ENCODE measurements around the gene COASY. TPM values are rescaled to one million over a fixed set of nuclear protein-coding genes. Genes with fewer than 3 reads are reported as not detected.

The COASY gene
- total RNA-seq, 2 experiments from 2014 or later, result 37.8 to 40.7 TPM

- no peak for ATAC-seq (ENCODE audit: poor library complexity)
- H3K27ac ChIP-seq (ENCODE audit: low read depth in 1 of 2, low read length in 2 of 2), result no peak overlapping the region
- H3K4me3 Mint-ChIP-seq, result no peak overlapping the region
These were observed 32.9 kb upstream of the COASY start for GRCh38 chr17:42529061-42529460.

DNA sequence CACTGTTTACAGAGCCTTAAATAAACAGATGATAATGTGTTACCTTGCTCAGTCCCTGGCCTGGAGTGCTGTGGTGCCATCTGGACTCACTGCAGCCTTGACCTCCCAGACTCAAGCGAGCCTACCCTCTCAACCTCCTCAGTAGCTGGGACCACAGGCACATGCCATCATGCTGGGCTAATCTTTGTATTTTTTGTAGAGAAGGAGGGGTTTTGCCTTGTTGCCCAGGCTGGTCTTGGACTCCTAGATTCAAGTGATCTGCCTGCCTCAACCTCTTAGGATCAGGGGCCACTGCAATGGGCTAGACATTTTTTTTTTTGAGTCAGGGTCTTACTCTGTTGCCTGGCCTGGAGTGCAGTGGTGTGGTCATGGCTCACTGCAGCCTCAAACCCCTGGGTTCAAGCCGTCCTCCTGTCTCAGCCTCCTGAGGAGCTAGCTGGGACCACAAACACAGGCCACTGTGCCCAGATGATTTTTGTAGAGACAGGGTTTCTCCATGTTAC is 30.9 kb upstream of the COASY start:
- Histone ChIP-seq H3K27me3 (ENCODE audit: control insufficient read depth in 1 of 2, insufficient read depth in 2 of 2, low read length in 2 of 2) (no peaks in the 10 kb centered on the region), H3K36me3 (ENCODE audit: insufficient read depth, low read length) (no peaks in the 10 kb centered on the region), H3K9me3 (ENCODE audit: control insufficient read depth in 1 of 2, insufficient read depth in 1 of 2, low read length in 2 of 2) (no peaks in the 10 kb centered on the region), H3K4me3 (ENCODE audit: low read length) (no peak overlapping the region), H3K4me1 (ENCODE audit: insufficient read depth, low read length) (peaks cover 54% of the 10 kb centered on the region), H3K27ac (ENCODE audit: low read depth in 1 of 2, low read length in 2 of 2) (no peak overlapping the region)
- CTCF ChIA-PET, result interaction anchor here (1.1 to 3.3 kb wide), 3 partner anchors 10 to 47 kb away, joined by 4 to 12 read pairs (median 7); partner anchors contain the start of gene PSMC3IP
- DNase-seq (no peak), ATAC-seq (ENCODE audit: poor library complexity) (no peak)
- H3K4me3 Mint-ChIP-seq, result peak overlapping the region; percentile 82
- H3K27ac Mint-ChIP-seq, result peak overlapping the region; percentile 79
- POLR2A ChIA-PET, result interaction anchor here (0.6 to 1.7 kb wide), 7 partner anchors 10 to 841 kb away, joined by 3 to 12 read pairs (median 4); partner anchors contain the start of genes RETREG3, STAT3 and TUBG1
- H3K4me1 Mint-ChIP-seq (ENCODE audit: low read depth), result peaks cover 49% of the 10 kb centered on the region
- intact Hi-C loops (cut with DNase I, micrococcal nuclease), result loop anchor here in 1 of 2 experiments (2.0 kb wide), 1 partner anchor 24 kb away; no protein-coding TSS in a partner anchor
- TF ChIP-seq, protein P1, sequence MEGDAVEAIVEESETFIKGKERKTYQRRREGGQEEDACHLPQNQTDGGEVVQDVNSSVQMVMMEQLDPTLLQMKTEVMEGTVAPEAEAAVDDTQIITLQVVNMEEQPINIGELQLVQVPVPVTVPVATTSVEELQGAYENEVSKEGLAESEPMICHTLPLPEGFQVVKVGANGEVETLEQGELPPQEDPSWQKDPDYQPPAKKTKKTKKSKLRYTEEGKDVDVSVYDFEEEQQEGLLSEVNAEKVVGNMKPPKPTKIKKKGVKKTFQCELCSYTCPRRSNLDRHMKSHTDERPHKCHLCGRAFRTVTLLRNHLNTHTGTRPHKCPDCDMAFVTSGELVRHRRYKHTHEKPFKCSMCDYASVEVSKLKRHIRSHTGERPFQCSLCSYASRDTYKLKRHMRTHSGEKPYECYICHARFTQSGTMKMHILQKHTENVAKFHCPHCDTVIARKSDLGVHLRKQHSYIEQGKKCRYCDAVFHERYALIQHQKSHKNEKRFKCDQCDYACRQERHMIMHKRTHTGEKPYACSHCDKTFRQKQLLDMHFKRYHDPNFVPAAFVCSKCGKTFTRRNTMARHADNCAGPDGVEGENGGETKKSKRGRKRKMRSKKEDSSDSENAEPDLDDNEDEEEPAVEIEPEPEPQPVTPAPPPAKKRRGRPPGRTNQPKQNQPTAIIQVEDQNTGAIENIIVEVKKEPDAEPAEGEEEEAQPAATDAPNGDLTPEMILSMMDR (IDR thresholded peaks at IDR 0.05), result no peak
- H3K27me3 Mint-ChIP-seq, result no peaks in the 10 kb centered on the region
- H3K36me3 Mint-ChIP-seq (ENCODE audit: low read depth), result no peaks in the 10 kb centered on the region
- H3K9me3 Mint-ChIP-seq, result no peaks in the 10 kb centered on the region

More at GRCh38 chr17:42529061-42529460, 32.9 kb upstream of the COASY start:
- no peaks in the 10 kb centered on the region for H3K36me3 Mint-ChIP-seq (ENCODE audit: low read depth)
- ChIA-PET POLR2A (no interaction called here), CTCF (no interaction called here)
- intact Hi-C loops (cut with DNase I, micrococcal nuclease), result loop anchor here in 1 of 2 experiments (5.0 kb wide), 1 partner anchor 502 kb away; no protein-coding TSS in a partner anchor
- TF ChIP-seq, protein P1 (IDR thresholded peaks at IDR 0.05), result no peak
- Histone ChIP-seq H3K4me3 (ENCODE audit: low read length) (no peak overlapping the region), H3K9me3 (ENCODE audit: control insufficient read depth in 1 of 2, insufficient read depth in 1 of 2, low read length in 2 of 2) (no peaks in the 10 kb centered on the region), H3K36me3 (ENCODE audit: insufficient read depth, low read length) (no peaks in the 10 kb centered on the region), H3K4me1 (ENCODE audit: insufficient read depth, low read length) (peaks cover 45% of the 10 kb centered on the region), H3K27me3 (ENCODE audit: control insufficient read depth in 1 of 2, insufficient read depth in 2 of 2, low read length in 2 of 2) (no peaks in the 10 kb centered on the region)
- no peak overlapping the region for H3K27ac Mint-ChIP-seq
- DNase-seq, result peak in 1 of 14 experiments; percentile 8
- no peaks in the 10 kb centered on the region for H3K9me3 Mint-ChIP-seq
- H3K4me1 Mint-ChIP-seq (ENCODE audit: low read depth), result peaks cover 40% of the 10 kb centered on the region
- peaks cover 3% of the 10 kb centered on the region for H3K27me3 Mint-ChIP-seq

GRCh38 chr17:42531455-42532354 is 30.2 kb upstream of the COASY start:
- H3K27ac ChIP-seq (ENCODE audit: low read depth in 1 of 2, low read length in 2 of 2), result no peak overlapping the region
- ChIA-PET POLR2A (interaction anchor here (1.0 to 1.7 kb wide), 2 partner anchors 17 to 78 kb away, joined by 4 to 6 read pairs; partner anchors contain the start of genes RETREG3 and TUBG1), CTCF (interaction anchor here (2.2 to 3.3 kb wide), 2 partner anchors 9 to 46 kb away, joined by 7 to 12 read pairs; partner anchors contain the start of gene PSMC3IP)
- DNase-seq (peak in 12 of 14 experiments; percentile 26 to 80 (median 51)), ATAC-seq (ENCODE audit: poor library complexity) (peak; percentile 41)
- TF ChIP-seq, protein P1 (IDR thresholded peaks at IDR 0.05), result peak; percentile 37
- no peaks in the 10 kb centered on the region for H3K36me3 Mint-ChIP-seq (ENCODE audit: low read depth)
- H3K4me3 ChIP-seq (ENCODE audit: low read length), result peak overlapping the region; percentile 54
- H3K9me3 ChIP-seq (ENCODE audit: control insufficient read depth in 1 of 2, insufficient read depth in 1 of 2, low read length in 2 of 2), result no peaks in the 10 kb centered on the region
- no peaks in the 10 kb centered on the region for H3K36me3 ChIP-seq (ENCODE audit: insufficient read depth, low read length)
- H3K27me3 ChIP-seq (ENCODE audit: control insufficient read depth in 1 of 2, insufficient read depth in 2 of 2, low read length in 2 of 2), result no peaks in the 10 kb centered on the region
- H3K27ac Mint-ChIP-seq, result peak overlapping the region; percentile 79
- H3K9me3 Mint-ChIP-seq, result no peaks in the 10 kb centered on the region
- peak overlapping the region; percentile 82 for H3K4me3 Mint-ChIP-seq
- H3K4me1 Mint-ChIP-seq (ENCODE audit: low read depth), result peaks cover 51% of the 10 kb centered on the region
- peaks cover 56% of the 10 kb centered on the region for H3K4me1 ChIP-seq (ENCODE audit: insufficient read depth, low read length)
- intact Hi-C loops (cut with DNase I, micrococcal nuclease), result loop anchor here in 1 of 2 experiments (2.0 kb wide), 1 partner anchor 23 kb away; no protein-coding TSS in a partner anchor
- H3K27me3 Mint-ChIP-seq, result no peaks in the 10 kb centered on the region

All from CD4-positive, alpha-beta T cell (primary cell).